HG03342 (cell line): ENCODE data around the gene GANC.
"Not testable (repeated sequence)": the region's sequence is repeated elsewhere in the genome, so short reads cannot be mapped to it uniquely, and the experiment has no call there.

Experiments
- ATAC-seq: cut with Tn5 transposase; IDR thresholded peaks from one replicate; pipeline ENCODE4 v1.9.1; 2021; ENCODE audit warnings: mild to moderate bottlenecking, moderate library complexity; ENCODE audit not compliant: unreplicated experiment

The GANC gene

GRCh38 chr15:42282344-42282743 is 9.3 kb downstream of the GANC start:
- ATAC-seq = no peak

GRCh38 chr15:42282926-42283325 is 9.9 kb downstream of the GANC start:
- ATAC-seq = no peak

- no peak for ATAC-seq
Measured at GRCh38 chr15:42283671-42284070, 10.7 kb downstream of the GANC start.

- no peak for ATAC-seq
Measured at GRCh38 chr15:42284551-42284950, 11.6 kb downstream of the GANC start.

- no peak for ATAC-seq
Measured at GRCh38 chr15:42285034-42285433, 12.0 kb downstream of the GANC start.

GRCh38 chr15:42286445-42287029 is 13.5 kb downstream of the GANC start:
- no peak for ATAC-seq

- ATAC-seq = no peak
Measured at GRCh38 chr15:42287931-42288330, 14.9 kb downstream of the GANC start.

GRCh38 chr15:42289166-42289565 is 16.2 kb downstream of the GANC start:
- ATAC-seq = no peak

- ATAC-seq = not testable (repeated sequence)
Measured at GRCh38 chr15:42301004-42301403, 28.0 kb downstream of the GANC start.

- ATAC-seq = no peak
Measured at GRCh38 chr15:42306681-42307080, 33.7 kb downstream of the GANC start.

GRCh38 chr15:42313463-42313862 is 40.5 kb downstream of the GANC start:
- ATAC-seq = no peak

- ATAC-seq = no peak
Measured at GRCh38 chr15:42314818-42315217, 41.8 kb downstream of the GANC start.

- no peak for ATAC-seq
Measured at GRCh38 chr15:42315521-42315920, 42.5 kb downstream of the GANC start.

- not testable (repeated sequence) for ATAC-seq
Measured at GRCh38 chr15:42316282-42316805, 43.3 kb downstream of the GANC start.

GRCh38 chr15:42319206-42319605 is 46.2 kb downstream of the GANC start:
- ATAC-seq = no peak

GRCh38 chr15:42324308-42324707 is 51.3 kb downstream of the GANC start:
- ATAC-seq = no peak

- ATAC-seq = no peak
Measured at GRCh38 chr15:42329161-42329560, 56.2 kb downstream of the GANC start.

- no peak for ATAC-seq
Measured at GRCh38 chr15:42329992-42330391, 57.0 kb downstream of the GANC start.

GRCh38 chr15:42331235-42331634 is 58.2 kb downstream of the GANC start:
- ATAC-seq = no peak

- no peak for ATAC-seq
Measured at GRCh38 chr15:42332331-42332730, 59.3 kb downstream of the GANC start.

GRCh38 chr15:42335074-42335473 is 62.1 kb downstream of the GANC start:
- no peak for ATAC-seq

- not testable (repeated sequence) for ATAC-seq
Measured at GRCh38 chr15:42336650-42337049, 63.6 kb downstream of the GANC start.

- ATAC-seq = not testable (repeated sequence)
Measured at GRCh38 chr15:42337104-42337503, 64.1 kb downstream of the GANC start.
